Tibial nerve (tissue), 4 donors: ENCODE results near the gene RAB20. TPM values are rescaled to one million over a fixed set of nuclear protein-coding genes. Genes with fewer than 3 reads are reported as not detected.
"Not testable (repeated sequence)": the region's sequence is repeated elsewhere in the genome, so short reads cannot be mapped to it uniquely, and the experiment has no call there.

ENCODE experiments used
- DNase-seq, 2 donors: peaks; one replicate each; pipeline ENCODE4 v3.0.0-alpha.2; 2019; ENCODE audit warnings: low spot score in 2 of 2
- H3K27ac ChIP-seq, 4 donors: fragments of 200-600 bp; sonication (generic) in 3 of 4; one replicate each; pipeline ENCODE4 v1.5.1; 2017 to 2019; ENCODE audit warnings: mild to moderate bottlenecking in 1 of 4
- H3K27me3 ChIP-seq, 2 donors: fragments of 200-600 bp; sonication (generic) in 1 of 2; one replicate each; pipeline versions ENCODE4 v1.5.1 to v1.6.0; 2017 to 2019
- H3K36me3 ChIP-seq, 3 donors: fragments of 200-600 bp; sonication (generic); one replicate each; pipeline ENCODE4 v1.5.1; 2018 to 2019
- H3K4me1 ChIP-seq, 4 donors: fragments of 200-600 bp; sonication (generic) in 3 of 4; one replicate each; pipeline ENCODE4 v1.5.1; 2017 to 2019
- H3K4me3 ChIP-seq, 4 donors: fragments of 200-600 bp; sonication (generic) in 3 of 4; one replicate each; pipeline ENCODE4 v1.5.1; 2017 to 2019; ENCODE audit warnings: mild to moderate bottlenecking in 1 of 4, moderate library complexity in 1 of 4
- H3K9me3 ChIP-seq, 4 donors: fragments of 200-600 bp; sonication (generic) in 3 of 4; one replicate each; pipeline ENCODE4 v1.5.1; 2017 to 2019
- CTCF ChIP-seq, 5 experiments: fragments of 200-600 bp in 3 of 5; fragments of 450-650 bp in 2 of 5; sonication (generic) in 3 of 5; IDR thresholded peaks; one replicate each; pipeline ENCODE4 v1.5.1; 2016 to 2019; ENCODE audit warnings: antibody characterized with exemption in 5 of 5, mild to moderate bottlenecking in 3 of 5, moderate library complexity in 2 of 5
- EP300 ChIP-seq, 2 donors: sonication (generic); formaldehyde crosslinking; IDR thresholded peaks; one replicate each; pipeline ENCODE4 v1.6.1; 2017; ENCODE audit warnings: antibody characterized with exemption in 2 of 2, mild to moderate bottlenecking in 1 of 2
- POLR2A ChIP-seq, 2 donors: fragments of 450-650 bp; IDR thresholded peaks; one replicate each; pipeline ENCODE4 v1.6.1; 2017; ENCODE audit warnings: antibody characterized with exemption in 2 of 2, mild to moderate bottlenecking in 2 of 2, moderate library complexity in 2 of 2
- whole genome bisulfite sequencing, 2 donors: methylation state at CpG; one replicate each; pipeline ENCODE4 v1.1.5; 2018; 5-methylcytosine and 5-hydroxymethylcytosine counted together
- total RNA-seq, 4 donors: library from RNA; depleted of rRNA; stranded (reverse); fragments of >200 nt; gene quantifications; one replicate each; pipeline ENCODE4 v1.1.0, GENCODE V29; 2016

Gene RAB20
- total RNA-seq, 4 donors from 2014 or later, result 28.5 to 52.5 (median 30.2) TPM

- TF ChIP-seq EP300 (IDR thresholded peaks at IDR 0.05) (peak in 1 of 2 donors; percentile 23), POLR2A (IDR thresholded peaks at IDR 0.05) (no peak), CTCF (IDR thresholded peaks at IDR 0.05) (no peak)
- DNase-seq, result peak in 1 of 2 donors; percentile 43
- peaks cover 0 to 81% (median 35%) of the 10 kb centered on the region in 4 donors for H3K4me1 ChIP-seq
- H3K9me3 ChIP-seq, result no peaks in the 10 kb centered on the region
- H3K36me3 ChIP-seq, result no peaks in the 10 kb centered on the region
- H3K4me3 ChIP-seq, result no peak overlapping the region
- 12 to 27% methylated on average over 5 of the region's 5 CpGs for WGBS, 2 donors
- H3K27ac ChIP-seq, result peak overlapping the region in 3 of 4 donors; percentile 24 to 79 (median 73)
- no peaks in the 10 kb centered on the region for H3K27me3 ChIP-seq
Observed at GRCh38 chr13:110538632-110539031, 22.9 kb downstream of the RAB20 start.

- Histone ChIP-seq H3K36me3 (no peaks in the 10 kb centered on the region), H3K9me3 (no peaks in the 10 kb centered on the region), H3K27ac (peak overlapping the region in 3 of 4 donors; percentile 13 to 78 (median 73)), H3K4me3 (no peak overlapping the region), H3K27me3 (no peaks in the 10 kb centered on the region), H3K4me1 (peaks cover 0 to 88% (median 39%) of the 10 kb centered on the region in 4 donors)
- DNase-seq, result peak in 1 of 2 donors; percentile 52
- 72 to 75% methylated on average over 18 of the region's 18 CpGs for WGBS, 2 donors
- TF ChIP-seq POLR2A (IDR thresholded peaks at IDR 0.05) (peak in 1 of 2 donors; percentile 13), CTCF (IDR thresholded peaks at IDR 0.05) (no peak), EP300 (IDR thresholded peaks at IDR 0.05) (peak; percentile 82 to 84)
Observed at GRCh38 chr13:110536006-110536693, 25.4 kb downstream of the RAB20 start.

- peak overlapping the region in 3 of 4 donors; percentile 13 to 78 (median 73) for H3K27ac ChIP-seq
- TF ChIP-seq EP300 (IDR thresholded peaks at IDR 0.05) (no peak), CTCF (IDR thresholded peaks at IDR 0.05) (no peak)
- H3K4me1 ChIP-seq, result peaks cover 0 to 88% (median 33%) of the 10 kb centered on the region in 4 donors
- no peak for DNase-seq
- H3K4me3 ChIP-seq, result no peak overlapping the region
- H3K36me3 ChIP-seq, result no peaks in the 10 kb centered on the region
- H3K27me3 ChIP-seq, result no peaks in the 10 kb centered on the region
- no peaks in the 10 kb centered on the region for H3K9me3 ChIP-seq
- WGBS, 2 donors, result 86 to 90% methylated on average over 11 of the region's 11 CpGs
Observed at GRCh38 chr13:110535526-110535925, 26.0 kb downstream of the RAB20 start.

- Histone ChIP-seq H3K27me3 (no peaks in the 10 kb centered on the region), H3K27ac (peak overlapping the region in 2 of 4 donors; percentile 57 to 73), H3K9me3 (no peaks in the 10 kb centered on the region), H3K4me1 (peaks cover 0 to 86% (median 35%) of the 10 kb centered on the region in 4 donors), H3K4me3 (no peak overlapping the region), H3K36me3 (no peaks in the 10 kb centered on the region)
- WGBS, 2 donors, result 59 to 73% methylated on average over 13 to 16 of the region's 16 CpGs
- TF ChIP-seq POLR2A (IDR thresholded peaks at IDR 0.05) (no peak), CTCF (IDR thresholded peaks at IDR 0.05) (no peak), EP300 (IDR thresholded peaks at IDR 0.05) (no peak)
- DNase-seq, result no peak
Observed at GRCh38 chr13:110533771-110534670, 27.5 kb downstream of the RAB20 start.

- H3K36me3 ChIP-seq, H3K4me3 ChIP-seq, H3K27me3 ChIP-seq, H3K9me3 ChIP-seq, DNase-seq: not testable (repeated sequence)
- WGBS, 2 donors, result 57 to 65% methylated on average over 2 of the region's 2 CpGs
- H3K4me1 ChIP-seq, result peaks cover 0 to 83% (median 40%) of the 10 kb centered on the region in 4 donors
- H3K27ac ChIP-seq, result peak overlapping the region in 2 of 4 donors; percentile 66 to 73
Observed at GRCh38 chr13:110532258-110532657, 29.3 kb downstream of the RAB20 start.
